Neural progenitor cell (in vitro differentiated cells): Measurements from ENCODE around the gene UBE2G2. TPM values are rescaled to one million over a fixed set of nuclear protein-coding genes. Genes with fewer than 3 reads are reported as not detected.

Source experiments
- DNase-seq: peaks from one replicate; pipeline ENCODE4 v3.0.0-alpha.2; 2016; ENCODE audit warnings: low spot score
- H2AFZ ChIP-seq: fragments of 200-600 bp; sonication (generic); replicated peaks from 2 replicates; pipeline ENCODE4 v1.6.1; 2016; ENCODE audit warnings: antibody characterized with exemption
- H3F3A ChIP-seq: fragments of 200-600 bp; sonication (generic); 2 replicates; pipeline ENCODE4 v1.6.1; 2016; ENCODE audit warnings: antibody characterized with exemption, low read depth
- H3K27ac ChIP-seq: fragments of 200-600 bp; sonication (generic); 2 replicates; pipeline ENCODE4 v1.5.1; 2016; ENCODE audit warnings: mild to moderate bottlenecking
- H3K27me3 ChIP-seq: fragments of 200-600 bp; sonication (generic); 2 replicates; pipeline ENCODE4 v1.6.1; 2016; ENCODE audit warnings: mild to moderate bottlenecking, moderate library complexity
- H3K36me3 ChIP-seq: fragments of 200-600 bp; sonication (generic); 2 replicates; pipeline ENCODE4 v1.5.1; 2016
- H3K4me1 ChIP-seq: fragments of 200-600 bp; sonication (generic); 2 replicates; pipeline ENCODE4 v1.6.1; 2016; ENCODE audit warnings: mixed run types
- H3K4me2 ChIP-seq: fragments of 200-600 bp; sonication (generic); 2 replicates; pipeline ENCODE4 v1.6.1; 2016
- H3K4me3 ChIP-seq: fragments of 200-600 bp; sonication (generic); 2 replicates; pipeline ENCODE4 v1.5.1; 2016
- H3K79me2 ChIP-seq: fragments of 200-600 bp; sonication (generic); 2 replicates; pipeline ENCODE4 v1.6.1; 2016; ENCODE audit warnings: low read depth
- H3K9ac ChIP-seq: fragments of 200-600 bp; sonication (generic); 2 replicates; pipeline ENCODE4 v1.6.1; 2016
- H3K9me3 ChIP-seq: fragments of 200-600 bp; sonication (generic); 2 replicates; pipeline ENCODE4 v1.5.1; 2016; ENCODE audit warnings: low read depth
- H4K20me1 ChIP-seq: fragments of 200-600 bp; sonication (generic); 2 replicates; pipeline ENCODE4 v1.6.1; 2016; ENCODE audit warnings: low read depth
- H3K27ac Mint-ChIP-seq: 3 replicates; pipeline ENCODE4 v1.8.0; 2021; ENCODE audit warnings: mixed read lengths
- H3K27me3 Mint-ChIP-seq: 2 replicates; pipeline ENCODE4 v1.8.0; 2022; ENCODE audit warnings: low read depth, mild to moderate bottlenecking, inconsistent platforms, moderate library complexity, mixed read lengths; ENCODE audit not compliant: insufficient read depth
- H3K36me3 Mint-ChIP-seq: 3 replicates; pipeline ENCODE4 v1.8.0; 2021; ENCODE audit warnings: mixed read lengths
- H3K4me1 Mint-ChIP-seq: 3 replicates; pipeline ENCODE4 v1.8.0; 2021; ENCODE audit warnings: mixed read lengths
- H3K4me3 Mint-ChIP-seq: 3 replicates; pipeline ENCODE4 v1.8.0; 2021; ENCODE audit warnings: mild to moderate bottlenecking, moderate library complexity, mixed read lengths
- H3K9me3 Mint-ChIP-seq: 3 replicates; pipeline ENCODE4 v1.8.0; 2020; ENCODE audit warnings: mixed read lengths
- CTCF ChIP-seq: fragments of 200-600 bp; sonication (generic); IDR thresholded peaks from 2 replicates; pipeline ENCODE4 v1.5.1; 2017; ENCODE audit warnings: antibody characterized with exemption, mild to moderate bottlenecking
- EZH2 ChIP-seq: fragments of 200-600 bp; sonication (generic); IDR thresholded peaks from 2 replicates; pipeline ENCODE4 v1.6.1; 2017; ENCODE audit warnings: antibody characterized with exemption, mild to moderate bottlenecking, moderate library complexity
- EZH2phosphoT487 ChIP-seq: fragments of 200-600 bp; sonication (generic); IDR thresholded peaks from 2 replicates; pipeline ENCODE4 v1.6.1; 2017; ENCODE audit warnings: antibody characterized with exemption
- total RNA-seq: library from RNA; depleted of rRNA; stranded (reverse); fragments of >200 nt; gene quantifications from 2 replicates; pipeline ENCODE4 v1.2.3, GENCODE V29; 2015; ENCODE audit warnings: low replicate concordance

Gene UBE2G2
- total RNA-seq, 1 donor from 2014 or later, result 83.1 TPM

DNA sequence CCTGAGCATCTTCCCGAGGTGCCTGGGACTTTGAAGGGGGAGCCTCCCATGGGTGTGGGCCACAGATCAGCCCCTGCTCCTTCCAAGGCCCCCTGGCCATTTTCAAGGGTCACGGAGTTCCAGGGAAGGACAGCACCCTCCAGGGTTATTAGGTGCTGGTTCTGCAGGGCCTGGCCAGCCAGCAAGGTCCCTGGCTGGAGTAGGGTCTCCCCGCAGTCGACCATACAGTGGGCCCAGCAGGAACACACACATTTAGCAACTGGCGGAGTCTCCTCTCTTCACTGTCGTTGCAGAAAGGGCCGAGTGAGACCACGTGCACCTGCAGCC, 34.0 kb upstream of the UBE2G2 start:
- Histone ChIP-seq H3K9ac (no peak overlapping the region), H3K4me2 (no peak overlapping the region), H3K79me2 (no peaks in the 10 kb centered on the region), H3K4me1 (no peaks in the 10 kb centered on the region), H3F3A (no peaks in the 10 kb centered on the region), H3K27ac (no peak overlapping the region), H3K27me3 (no peaks in the 10 kb centered on the region), H3K9me3 (no peaks in the 10 kb centered on the region), H2AFZ (no peak overlapping the region), H3K36me3 (no peaks in the 10 kb centered on the region), H3K4me3 (no peak overlapping the region), H4K20me1 (no peaks in the 10 kb centered on the region)
- Mint-ChIP-seq H3K4me1 (peaks cover 2% of the 10 kb centered on the region), H3K9me3 (no peaks in the 10 kb centered on the region), H3K27me3 (peaks cover 8% of the 10 kb centered on the region), H3K36me3 (no peaks in the 10 kb centered on the region), H3K4me3 (no peak overlapping the region), H3K27ac (no peak overlapping the region)
- TF ChIP-seq EZH2phosphoT487 (no peak), CTCF (no peak), EZH2 (no peak)
- no peak for DNase-seq

- Histone ChIP-seq H3K9ac (no peak overlapping the region), H3K27ac (no peak overlapping the region)
These were observed 33.5 kb upstream of the UBE2G2 start for GRCh38 chr21:44834951-44835646.

DNA sequence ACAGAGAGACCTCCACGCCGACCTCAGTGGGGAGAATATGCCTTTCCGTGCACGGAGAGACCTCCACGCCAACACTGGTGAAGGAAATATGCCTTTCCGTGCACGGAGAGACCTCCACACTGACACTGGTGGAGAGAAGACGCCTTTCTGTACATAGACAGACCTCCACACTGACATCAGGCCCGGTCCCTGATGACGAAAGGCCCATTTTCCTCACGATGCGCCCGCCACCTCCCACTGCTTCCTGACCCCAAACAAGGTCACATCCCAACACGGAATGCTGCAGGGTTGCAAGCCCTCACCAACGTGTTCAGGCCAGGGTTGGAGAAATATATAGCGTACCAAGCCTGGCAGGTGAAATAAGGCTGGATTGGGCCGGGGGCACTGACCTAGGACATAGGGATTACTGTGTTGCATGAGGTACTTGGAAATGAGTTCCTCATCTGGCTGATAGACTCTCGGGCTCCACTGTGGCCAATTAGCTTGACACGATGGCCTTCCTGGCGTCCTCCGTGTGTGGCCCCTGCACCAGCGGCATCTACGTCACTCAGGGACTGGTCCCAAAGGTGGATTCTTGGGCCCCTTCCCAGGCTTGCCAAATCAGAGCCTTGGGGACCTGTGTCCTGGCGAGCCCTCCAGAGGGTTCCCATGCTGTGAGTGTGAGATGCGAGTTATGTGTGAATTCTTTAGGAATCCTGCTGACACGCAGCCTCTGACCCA, 32.8 kb upstream of the UBE2G2 start:
- Histone ChIP-seq H3K27ac (no peak overlapping the region), H3K79me2 (no peaks in the 10 kb centered on the region), H3K9me3 (no peaks in the 10 kb centered on the region), H2AFZ (no peak overlapping the region), H3K27me3 (no peaks in the 10 kb centered on the region), H4K20me1 (no peaks in the 10 kb centered on the region), H3K4me2 (no peak overlapping the region), H3F3A (no peaks in the 10 kb centered on the region), H3K9ac (no peak overlapping the region), H3K4me1 (no peaks in the 10 kb centered on the region), H3K36me3 (no peaks in the 10 kb centered on the region), H3K4me3 (no peak overlapping the region)
- Mint-ChIP-seq H3K4me1 (peaks cover 2% of the 10 kb centered on the region), H3K36me3 (no peaks in the 10 kb centered on the region), H3K4me3 (no peak overlapping the region), H3K27ac (no peak overlapping the region), H3K27me3 (peaks cover 8% of the 10 kb centered on the region), H3K9me3 (peaks cover 8% of the 10 kb centered on the region)
- no peak for TF ChIP-seq CTCF
- TF ChIP-seq EZH2, result no peak
- TF ChIP-seq EZH2phosphoT487, result no peak
- no peak for DNase-seq

More at GRCh38 chr21:44834951-44835646, 33.5 kb upstream of the UBE2G2 start:
- peak overlapping the region; percentile 33 for H3K27ac Mint-ChIP-seq
- H2AFZ ChIP-seq, result no peak overlapping the region
- H3K27me3 Mint-ChIP-seq, result peaks cover 8% of the 10 kb centered on the region
- no peaks in the 10 kb centered on the region for H3K79me2 ChIP-seq
- TF ChIP-seq EZH2, result no peak
- TF ChIP-seq EZH2phosphoT487, result no peak
- no peak for TF ChIP-seq CTCF
- H4K20me1 ChIP-seq, result no peaks in the 10 kb centered on the region
- no peak overlapping the region for H3K4me2 ChIP-seq
- H3K9me3 ChIP-seq, result no peaks in the 10 kb centered on the region
- H3K36me3 Mint-ChIP-seq, result no peaks in the 10 kb centered on the region
- no peaks in the 10 kb centered on the region for H3K4me1 ChIP-seq
- H3K27me3 ChIP-seq, result no peaks in the 10 kb centered on the region
- peaks cover 2% of the 10 kb centered on the region for H3K9me3 Mint-ChIP-seq
- H3K4me3 ChIP-seq, result no peak overlapping the region
- H3F3A ChIP-seq, result no peaks in the 10 kb centered on the region
- H3K4me3 Mint-ChIP-seq, result no peak overlapping the region
- H3K4me1 Mint-ChIP-seq, result peaks cover 2% of the 10 kb centered on the region
- H3K36me3 ChIP-seq, result no peaks in the 10 kb centered on the region
- DNase-seq, result no peak
